DND-41 (cell line): Measurements from ENCODE around the gene MEGF9.

Experiments used
- ATAC-seq: fragments of 200-7000 bp; cut with Tn5 transposase; 3 replicates; pipeline ENCODE4 v1.9.1; 2021; ENCODE audit warnings: low read depth; ENCODE audit not compliant: insufficient read depth
- DNase-seq: peaks from one replicate; pipeline ENCODE4 v3.0.0-alpha.2; 2020
- H2AFZ ChIP-seq: 2 replicates; pipeline ENCODE4 v1.6.0; 2012; ENCODE audit warnings: low read depth, low read length
- H3K27ac ChIP-seq: 2 replicates; pipeline ENCODE4 v1.5.1; 2012; ENCODE audit warnings: low read length, inconsistent platforms
- H3K27me3 ChIP-seq: fragments of 200-600 bp; sonication (generic); 2 replicates; pipeline ENCODE4 v1.6.0; 2012; ENCODE audit warnings: low read length, mild to moderate bottlenecking, inconsistent platforms; ENCODE audit not compliant: insufficient read depth, poor library complexity
- H3K36me3 ChIP-seq: 2 replicates; pipeline ENCODE4 v1.5.1; 2012; ENCODE audit warnings: low read length, inconsistent platforms; ENCODE audit not compliant: insufficient read depth
- H3K4me1 ChIP-seq: 2 replicates; pipeline ENCODE4 v1.5.1; 2012; ENCODE audit warnings: mild to moderate bottlenecking, low read length; ENCODE audit not compliant: insufficient read depth
- H3K4me2 ChIP-seq: 2 replicates; pipeline ENCODE4 v1.6.0; 2012; ENCODE audit warnings: mild to moderate bottlenecking, moderate library complexity, low read length, inconsistent platforms; ENCODE audit not compliant: insufficient read depth
- H3K4me3 ChIP-seq, 2 experiments: fragments of 200-600 bp in 1 of 2; shearing (Covaris generic) in 1 of 2; 2 replicates each; pipeline ENCODE4 v1.5.1; 2012 to 2016; ENCODE audit warnings: inconsistent platforms in 2 of 2, low read length in 2 of 2, mild to moderate bottlenecking in 2 of 2, low read depth in 1 of 2, moderate library complexity in 1 of 2
- H3K79me2 ChIP-seq: 2 replicates; pipeline ENCODE4 v1.6.0; 2012; ENCODE audit warnings: low read length, inconsistent platforms; ENCODE audit not compliant: insufficient read depth
- H3K9ac ChIP-seq: 2 replicates; pipeline ENCODE4 v1.6.0; 2012; ENCODE audit warnings: low read depth, mild to moderate bottlenecking, inconsistent platforms, low read length, moderate library complexity
- H3K9me3 ChIP-seq: 2 replicates; pipeline ENCODE4 v1.5.1; 2012; ENCODE audit warnings: low read length, moderate library complexity, mild to moderate bottlenecking, inconsistent platforms; ENCODE audit not compliant: insufficient read depth, severe bottlenecking
- H4K20me1 ChIP-seq: 2 replicates; pipeline ENCODE4 v1.6.0; 2012; ENCODE audit warnings: low read length; ENCODE audit not compliant: insufficient read depth
- CTCF ChIP-seq: IDR thresholded peaks from 2 replicates; pipeline ENCODE4 v1.5.1; 2012; ENCODE audit warnings: borderline replicate concordance, low read length, moderate library complexity, mild to moderate bottlenecking; ENCODE audit not compliant: poor library complexity, severe bottlenecking; ENCODE audit errors: extremely low read depth
- EZH2 ChIP-seq: IDR thresholded peaks from 3 replicates; pipeline ENCODE4 v1.6.1; 2012; ENCODE audit warnings: borderline replicate concordance, low read depth, mild to moderate bottlenecking, moderate library complexity, low read length, inconsistent platforms; ENCODE audit not compliant: severe bottlenecking

Gene MEGF9

GRCh38 chr9:120711354-120711753 is 2.9 kb downstream of the MEGF9 start:
- H3K4me1 ChIP-seq: peaks cover 53% of the 10 kb centered on the region
- H3K27ac ChIP-seq: peak overlapping the region; percentile 66; the same call in 1 of the 2 replicates
- no peaks in the 10 kb centered on the region; the same call in none of the 2 replicates for H3K36me3 ChIP-seq
- ATAC-seq: no peak
- peak overlapping the region; percentile 77 for H3K4me2 ChIP-seq
- H3K4me3 ChIP-seq: peak overlapping the region in 1 of 2 experiments; percentile 93; a peak in 1 of 4 replicates
- TF ChIP-seq CTCF (no peak), EZH2 (no peak)
- no peaks in the 10 kb centered on the region for H3K9me3 ChIP-seq
- DNase-seq: no peak
- H4K20me1 ChIP-seq: no peaks in the 10 kb centered on the region
- no peak overlapping the region for H2AFZ ChIP-seq
- H3K9ac ChIP-seq: peak overlapping the region; percentile 92
- H3K79me2 ChIP-seq: peaks cover 78% of the 10 kb centered on the region
- no peaks in the 10 kb centered on the region for H3K27me3 ChIP-seq

- H3K9ac ChIP-seq: peak overlapping the region; percentile 92
- TF ChIP-seq EZH2: no peak
- TF ChIP-seq CTCF: no peak
- H3K27me3 ChIP-seq: no peaks in the 10 kb centered on the region
- H4K20me1 ChIP-seq: no peaks in the 10 kb centered on the region
- H3K9me3 ChIP-seq: no peaks in the 10 kb centered on the region
- peak overlapping the region; percentile 29 to 70; a peak in 3 of 4 replicates for H3K4me3 ChIP-seq
- peak; percentile 65 for DNase-seq
- H3K4me2 ChIP-seq: peak overlapping the region; percentile 77
- peak; percentile 9; the same call in 1 of the 3 replicates for ATAC-seq
- peak overlapping the region; percentile 54 for H2AFZ ChIP-seq
- peaks cover 51% of the 10 kb centered on the region for H3K4me1 ChIP-seq
- peaks cover 79% of the 10 kb centered on the region for H3K79me2 ChIP-seq
- no peaks in the 10 kb centered on the region; the same call in none of the 2 replicates for H3K36me3 ChIP-seq
- peak overlapping the region; percentile 88 for H3K27ac ChIP-seq
Measured at GRCh38 chr9:120710110-120710981, 3.9 kb downstream of the MEGF9 start.

- Histone ChIP-seq H3K79me2 (peaks cover 72% of the 10 kb centered on the region), H3K4me2 (no peak overlapping the region)
- no peak for DNase-seq
Measured at GRCh38 chr9:120708526-120709224, 5.6 kb downstream of the MEGF9 start.

More at GRCh38 chr9:120708526-120709224, 5.6 kb downstream of the MEGF9 start:
- Histone ChIP-seq H3K9ac (no peak overlapping the region), H3K4me3 (no peak overlapping the region), H3K36me3 (no peaks in the 10 kb centered on the region; the same call in 1 of the 2 replicates), H3K4me1 (peaks cover 44% of the 10 kb centered on the region), H2AFZ (no peak overlapping the region), H3K27ac (no peak overlapping the region), H3K9me3 (no peaks in the 10 kb centered on the region), H3K27me3 (no peaks in the 10 kb centered on the region), H4K20me1 (no peaks in the 10 kb centered on the region)
- no peak for TF ChIP-seq EZH2
- no peak for TF ChIP-seq CTCF
- ATAC-seq: no peak
